Measurements from ENCODE around the gene CLMP.

The CLMP gene

GRCh38 chr11:123187665-123188507 lies 7.2 kb downstream of the CLMP start:
- no peak for TF ChIP-seq CTCF (conservative IDR thresholded peaks at IDR 0.05)

GRCh38 chr11:123187248-123187647 lies 7.8 kb downstream of the CLMP start:
- H3K27ac ChIP-seq, result no peak overlapping the region
- TF ChIP-seq CTCF (conservative IDR thresholded peaks at IDR 0.05), result no peak

More at GRCh38 chr11:123187665-123188507, 7.2 kb downstream of the CLMP start:
- no peak overlapping the region for H3K27ac ChIP-seq

GRCh38 chr11:123186286-123186685 lies 8.8 kb downstream of the CLMP start:
- no peak overlapping the region for H3K27ac ChIP-seq
- TF ChIP-seq CTCF (conservative IDR thresholded peaks at IDR 0.05), result no peak

- TF ChIP-seq CTCF (conservative IDR thresholded peaks at IDR 0.05), result no peak
- no peak overlapping the region for H3K27ac ChIP-seq
Observed at GRCh38 chr11:123185326-123185725, 9.7 kb downstream of the CLMP start.

GRCh38 chr11:123184531-123184930 lies 10.5 kb downstream of the CLMP start:
- H3K27ac ChIP-seq, result no peak overlapping the region
- TF ChIP-seq CTCF (conservative IDR thresholded peaks at IDR 0.05), result no peak

- no peak for TF ChIP-seq CTCF (conservative IDR thresholded peaks at IDR 0.05)
- H3K27ac ChIP-seq, result no peak overlapping the region
Observed at GRCh38 chr11:123183391-123184099, 11.5 kb downstream of the CLMP start.

GRCh38 chr11:123181767-123182500 lies 13.1 kb downstream of the CLMP start:
- no peak for TF ChIP-seq CTCF (conservative IDR thresholded peaks at IDR 0.05)
- H3K27ac ChIP-seq, result no peak overlapping the region
